Parathyroid adenoma (tissue), 2 donors: ENCODE data around the gene LEFTY1.
"Not testable (repeated sequence)": the region's sequence is repeated elsewhere in the genome, so short reads cannot be mapped to it uniquely, and the experiment has no call there.

Source experiments
- H2AFZ ChIP-seq: fragments of 300-600 bp; sonication (generic); one replicate; pipeline ENCODE4 v1.7.0; 2017; ENCODE audit warnings: antibody characterized with exemption, mild to moderate bottlenecking
- H3K27ac ChIP-seq: fragments of 300-600 bp; sonication (generic); one replicate; pipeline ENCODE4 v1.7.0; 2017
- H3K27me3 ChIP-seq: fragments of 300-600 bp; sonication (generic); one replicate; pipeline ENCODE4 v1.7.0; 2017; ENCODE audit warnings: low read length; ENCODE audit not compliant: control insufficient read depth, insufficient read depth
- H3K36me3 ChIP-seq: fragments of 300-600 bp; sonication (generic); one replicate; pipeline ENCODE4 v1.7.0; 2017; ENCODE audit warnings: low read length; ENCODE audit not compliant: control insufficient read depth, insufficient read depth
- H3K4me1 ChIP-seq: fragments of 300-600 bp; sonication (generic); one replicate; pipeline ENCODE4 v1.7.0; 2017; ENCODE audit warnings: control low read depth
- H3K4me2 ChIP-seq: fragments of 300-600 bp; sonication (generic); one replicate; pipeline ENCODE4 v1.7.0; 2017; ENCODE audit warnings: low read length
- H3K4me3 ChIP-seq: fragments of 300-600 bp; sonication (generic); one replicate; pipeline ENCODE4 v1.7.0; 2017; ENCODE audit warnings: low read depth, low read length
- H3K79me2 ChIP-seq: fragments of 300-600 bp; sonication (generic); one replicate; pipeline ENCODE4 v1.7.0; 2017; ENCODE audit warnings: control low read depth
- H3K9ac ChIP-seq: fragments of 300-600 bp; sonication (generic); one replicate; pipeline ENCODE4 v1.7.0; 2017; ENCODE audit warnings: mild to moderate bottlenecking
- H3K9me3 ChIP-seq: fragments of 300-600 bp; sonication (generic); one replicate; pipeline ENCODE4 v1.7.0; 2017; ENCODE audit warnings: low read length; ENCODE audit not compliant: control insufficient read depth
- CTCF ChIP-seq: fragments of 300-600 bp; sonication (generic); IDR thresholded peaks from one replicate; pipeline ENCODE4 v1.7.0; 2017; ENCODE audit warnings: antibody characterized with exemption, mild to moderate bottlenecking
- donor health status: primary hyperparathyroidism.

The LEFTY1 gene

GRCh38 chr1:225888289-225888897, 553 bp downstream of the LEFTY1 start:
- TF ChIP-seq CTCF: no peak
- Histone ChIP-seq H3K4me1 (no peaks in the 10 kb centered on the region), H3K4me2 (no peak overlapping the region), H2AFZ (no peak overlapping the region), H3K36me3 (no peaks in the 10 kb centered on the region), H3K27me3 (no peaks in the 10 kb centered on the region), H3K27ac (no peak overlapping the region), H3K9me3 (no peaks in the 10 kb centered on the region), H3K9ac (no peak overlapping the region), H3K79me2 (no peaks in the 10 kb centered on the region), H3K4me3 (no peak overlapping the region)

GRCh38 chr1:225887554-225888288, 1.2 kb downstream of the LEFTY1 start:
- not testable (repeated sequence) for H3K9me3 ChIP-seq, H3K4me1 ChIP-seq, H3K27ac ChIP-seq, H3K9ac ChIP-seq, H3K27me3 ChIP-seq, H2AFZ ChIP-seq, H3K36me3 ChIP-seq, H3K79me2 ChIP-seq, H3K4me3 ChIP-seq, H3K4me2 ChIP-seq

- no peaks in the 10 kb centered on the region for H3K9me3 ChIP-seq
- TF ChIP-seq CTCF: no peak
- no peaks in the 10 kb centered on the region for H3K4me1 ChIP-seq
- H3K79me2 ChIP-seq: no peaks in the 10 kb centered on the region
- H3K4me3 ChIP-seq: no peak overlapping the region
- H3K27ac ChIP-seq: no peak overlapping the region
- H3K36me3 ChIP-seq: no peaks in the 10 kb centered on the region
- H3K27me3 ChIP-seq: no peaks in the 10 kb centered on the region
- no peak overlapping the region for H2AFZ ChIP-seq
- no peak overlapping the region for H3K4me2 ChIP-seq
- no peak overlapping the region for H3K9ac ChIP-seq
Observed at GRCh38 chr1:225887030-225887314, 2.0 kb downstream of the LEFTY1 start.

- H3K27ac ChIP-seq: no peak overlapping the region
- H3K4me3 ChIP-seq: no peak overlapping the region
- H3K27me3 ChIP-seq: no peaks in the 10 kb centered on the region
- no peaks in the 10 kb centered on the region for H3K79me2 ChIP-seq
- H3K9ac ChIP-seq: no peak overlapping the region
- no peak overlapping the region for H3K4me2 ChIP-seq
- no peaks in the 10 kb centered on the region for H3K36me3 ChIP-seq
- H2AFZ ChIP-seq: no peak overlapping the region
- H3K9me3 ChIP-seq: no peaks in the 10 kb centered on the region
- no peaks in the 10 kb centered on the region for H3K4me1 ChIP-seq
- no peak for TF ChIP-seq CTCF
Observed at GRCh38 chr1:225886159-225887029, 2.6 kb downstream of the LEFTY1 start.

- no peak overlapping the region for H2AFZ ChIP-seq
- H3K27me3 ChIP-seq: no peaks in the 10 kb centered on the region
- H3K4me2 ChIP-seq: no peak overlapping the region
- H3K9ac ChIP-seq: no peak overlapping the region
- H3K4me3 ChIP-seq: no peak overlapping the region
- TF ChIP-seq CTCF: no peak
- H3K79me2 ChIP-seq: no peaks in the 10 kb centered on the region
- no peaks in the 10 kb centered on the region for H3K36me3 ChIP-seq
- no peaks in the 10 kb centered on the region for H3K9me3 ChIP-seq
- H3K4me1 ChIP-seq: peaks cover 5% of the 10 kb centered on the region
- H3K27ac ChIP-seq: no peak overlapping the region
Observed at GRCh38 chr1:225885336-225885735, 3.6 kb downstream of the LEFTY1 start.
